Fibroblast of upper back skin (primary cell): ENCODE measurements around the gene CLPSL2.
"Not testable (repeated sequence)": the region's sequence is repeated elsewhere in the genome, so short reads cannot be mapped to it uniquely, and the experiment has no call there.

Source experiments
- DNase-seq: peaks from one replicate; pipeline ENCODE4 v3.0.0-alpha.2; 2013

Gene CLPSL2

GRCh38 chr6:35776364-35777215, at the start of gene CLPSL2:
Gene CLPSL2, plus strand, starts transcription at chr6:35776598. Its CDS starts 21 bp downstream, at chr6:35776619.
- DNase-seq: no peak

GRCh38 chr6:35727231-35727934, 49.0 kb upstream of the CLPSL2 start:
- DNase-seq: peak; percentile 73

GRCh38 chr6:35727935-35728682, 48.3 kb upstream of the CLPSL2 start:
- peak; percentile 94 for DNase-seq

GRCh38 chr6:35728683-35729678, 47.4 kb upstream of the CLPSL2 start:
- DNase-seq: no peak

- no peak for DNase-seq
Observed at GRCh38 chr6:35729722-35730121, 46.7 kb upstream of the CLPSL2 start.

GRCh38 chr6:35730745-35731413, 45.5 kb upstream of the CLPSL2 start:
- no peak for DNase-seq

- peak; percentile 81 for DNase-seq
Observed at GRCh38 chr6:35731414-35731735, 45.0 kb upstream of the CLPSL2 start.

- peak; percentile 94 for DNase-seq
Observed at GRCh38 chr6:35731736-35732532, 44.5 kb upstream of the CLPSL2 start.

GRCh38 chr6:35733633-35734032, 42.8 kb upstream of the CLPSL2 start:
- no peak for DNase-seq

- DNase-seq: not testable (repeated sequence)
Observed at GRCh38 chr6:35734319-35734718, 42.1 kb upstream of the CLPSL2 start.

- no peak for DNase-seq
Observed at GRCh38 chr6:35735452-35735851, 40.9 kb upstream of the CLPSL2 start.

GRCh38 chr6:35736253-35736894, 40.0 kb upstream of the CLPSL2 start:
- DNase-seq: peak; percentile 64

- DNase-seq: no peak
Observed at GRCh38 chr6:35736982-35737412, 39.4 kb upstream of the CLPSL2 start, which contains the start of gene ARMC12. Gene ARMC12, plus strand, starts transcription at chr6:35737032. Its CDS starts 77 bp downstream, at chr6:35737109.

- DNase-seq: peak; percentile 83
Observed at GRCh38 chr6:35737413-35738211, 38.8 kb upstream of the CLPSL2 start.

GRCh38 chr6:35739645-35740524, 36.5 kb upstream of the CLPSL2 start:
- no peak for DNase-seq

GRCh38 chr6:35742842-35743241, 33.6 kb upstream of the CLPSL2 start:
- no peak for DNase-seq

- no peak for DNase-seq
Observed at GRCh38 chr6:35745509-35745908, 30.9 kb upstream of the CLPSL2 start.

- DNase-seq: no peak
Observed at GRCh38 chr6:35746516-35746915, 29.9 kb upstream of the CLPSL2 start.
